ENCODE measurements around the gene TCN1. TPM values are rescaled to one million over a fixed set of nuclear protein-coding genes. Genes with fewer than 3 reads are reported as not detected.
A peak's percentile ranks its signal among the peaks of the same experiment; 100 is the strongest.
"Not testable (repeated sequence)": the region's sequence is repeated elsewhere in the genome, so short reads cannot be mapped to it uniquely, and the experiment has no call there.

The TCN1 gene
- total RNA-seq, 1 donor from 2014 or later = 1.3 TPM

DNA sequence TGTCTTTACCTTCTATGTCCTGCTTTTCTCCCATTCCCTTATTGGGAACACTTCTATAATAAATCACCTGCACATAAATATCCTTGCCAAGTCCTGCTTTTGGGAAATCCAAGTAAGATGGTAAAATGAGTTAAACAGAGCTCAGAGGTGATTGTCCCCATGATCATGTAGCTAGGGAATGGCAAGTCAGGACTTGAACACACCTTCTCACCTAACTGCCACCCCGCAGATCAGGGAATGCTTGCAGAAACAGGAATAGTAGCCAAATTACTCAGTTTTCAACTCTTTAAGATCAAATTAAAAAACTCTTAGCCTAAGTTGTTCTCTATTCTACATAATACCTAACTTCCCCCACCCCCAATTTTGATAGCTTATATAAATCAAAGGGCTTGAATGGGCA, 28.3 kb upstream of the TCN1 start:
- TF ChIP-seq, protein P1, sequence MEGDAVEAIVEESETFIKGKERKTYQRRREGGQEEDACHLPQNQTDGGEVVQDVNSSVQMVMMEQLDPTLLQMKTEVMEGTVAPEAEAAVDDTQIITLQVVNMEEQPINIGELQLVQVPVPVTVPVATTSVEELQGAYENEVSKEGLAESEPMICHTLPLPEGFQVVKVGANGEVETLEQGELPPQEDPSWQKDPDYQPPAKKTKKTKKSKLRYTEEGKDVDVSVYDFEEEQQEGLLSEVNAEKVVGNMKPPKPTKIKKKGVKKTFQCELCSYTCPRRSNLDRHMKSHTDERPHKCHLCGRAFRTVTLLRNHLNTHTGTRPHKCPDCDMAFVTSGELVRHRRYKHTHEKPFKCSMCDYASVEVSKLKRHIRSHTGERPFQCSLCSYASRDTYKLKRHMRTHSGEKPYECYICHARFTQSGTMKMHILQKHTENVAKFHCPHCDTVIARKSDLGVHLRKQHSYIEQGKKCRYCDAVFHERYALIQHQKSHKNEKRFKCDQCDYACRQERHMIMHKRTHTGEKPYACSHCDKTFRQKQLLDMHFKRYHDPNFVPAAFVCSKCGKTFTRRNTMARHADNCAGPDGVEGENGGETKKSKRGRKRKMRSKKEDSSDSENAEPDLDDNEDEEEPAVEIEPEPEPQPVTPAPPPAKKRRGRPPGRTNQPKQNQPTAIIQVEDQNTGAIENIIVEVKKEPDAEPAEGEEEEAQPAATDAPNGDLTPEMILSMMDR (conservative IDR thresholded peaks at IDR 0.05; ENCODE audit: low read depth, low read length) = no peak
- no peak for DNase-seq (ENCODE audit: low read depth)
- no peak overlapping the region for H3K4me3 ChIP-seq (ENCODE audit: low read depth, low read length)

DNA sequence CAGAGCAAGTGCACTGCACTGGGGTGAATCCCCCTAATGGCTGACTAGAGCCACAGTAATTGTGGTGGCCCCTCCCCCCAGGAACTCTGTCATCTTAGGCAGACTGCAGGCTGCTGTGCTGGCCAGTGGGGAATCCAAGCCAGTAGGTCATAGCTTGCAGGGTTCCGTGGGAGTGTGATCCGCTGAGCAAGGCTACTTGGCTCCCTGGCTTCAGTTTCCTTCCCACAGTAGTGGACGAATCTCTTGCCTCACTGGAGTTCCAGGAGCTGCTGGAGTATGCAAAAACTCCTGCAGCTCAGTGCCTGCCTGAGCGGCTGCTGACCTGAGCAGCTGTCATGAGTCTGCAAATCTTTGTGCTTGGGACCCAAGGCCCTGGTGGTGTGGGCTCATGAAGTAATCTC, 25.5 kb upstream of the TCN1 start:
- peak; percentile 79 for DNase-seq (ENCODE audit: low read depth)
- H3K4me3 ChIP-seq (ENCODE audit: low read depth, low read length) = no peak overlapping the region
- TF ChIP-seq, protein P1 (conservative IDR thresholded peaks at IDR 0.05; ENCODE audit: low read depth, low read length) = no peak

DNA sequence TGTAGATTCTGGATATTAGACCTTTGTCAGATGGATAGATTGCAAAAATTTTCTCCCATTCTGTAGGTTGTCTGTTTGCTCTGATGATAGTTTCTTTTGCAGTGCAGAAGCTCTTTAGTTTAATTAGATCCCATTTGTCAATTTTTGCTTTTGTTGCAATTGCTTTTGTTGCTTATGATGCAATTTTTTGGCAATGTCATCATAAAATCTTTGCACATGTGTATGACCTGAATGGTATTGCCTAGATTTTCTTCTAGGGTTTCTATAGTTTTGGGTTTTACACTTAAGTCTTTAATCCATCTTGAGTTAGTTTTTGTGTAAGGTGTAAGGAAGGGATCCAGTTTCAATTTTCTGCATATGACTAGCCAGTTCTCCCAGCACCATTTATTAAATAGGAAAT, 20.9 kb upstream of the TCN1 start:
- H3K4me3 ChIP-seq (ENCODE audit: low read depth, low read length); DNase-seq (ENCODE audit: low read depth): not testable (repeated sequence)

DNA sequence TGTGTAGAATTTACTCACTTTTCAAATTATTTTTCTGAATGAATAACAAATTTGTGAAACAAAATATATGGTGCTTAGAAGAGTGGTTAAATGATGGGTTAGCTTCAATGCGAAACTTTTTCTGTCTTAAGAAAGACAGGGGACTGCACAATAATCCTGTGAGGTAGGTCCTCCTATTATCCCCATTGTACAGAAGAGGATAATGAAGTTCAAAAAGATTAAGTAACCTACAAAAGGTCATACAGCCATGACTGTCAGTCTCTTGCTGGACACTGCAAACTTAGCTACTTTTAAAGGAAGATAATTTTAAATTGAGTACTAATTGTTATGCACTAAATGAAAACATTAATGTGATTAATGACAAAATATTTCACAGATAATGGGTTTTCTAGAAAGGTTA, 17.3 kb upstream of the TCN1 start:
- no peak for DNase-seq (ENCODE audit: low read depth)
- H3K4me3 ChIP-seq (ENCODE audit: low read depth, low read length) = no peak overlapping the region
- TF ChIP-seq, protein P1 (conservative IDR thresholded peaks at IDR 0.05; ENCODE audit: low read depth, low read length) = no peak

DNA sequence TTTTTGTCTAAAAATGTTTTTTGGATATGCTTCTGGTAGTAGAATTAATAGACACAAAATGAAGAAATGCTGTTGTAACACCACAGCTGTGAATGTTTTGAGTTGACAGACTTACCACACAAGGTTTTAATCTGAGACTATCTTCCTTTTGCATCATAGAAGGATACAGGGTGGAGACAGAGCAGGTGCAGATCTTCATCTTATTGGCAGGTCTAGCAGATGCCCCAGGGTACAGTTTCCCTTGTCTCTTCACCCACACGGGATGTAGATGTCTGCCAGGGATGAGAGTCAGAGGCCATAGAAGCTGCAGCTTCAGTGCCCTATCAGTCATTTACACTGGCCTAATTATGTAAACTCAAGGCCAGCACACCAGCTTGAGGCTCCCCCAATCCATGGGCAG, 13.3 kb upstream of the TCN1 start:
- TF ChIP-seq, protein P1 (conservative IDR thresholded peaks at IDR 0.05; ENCODE audit: low read depth, low read length) = no peak

DNA sequence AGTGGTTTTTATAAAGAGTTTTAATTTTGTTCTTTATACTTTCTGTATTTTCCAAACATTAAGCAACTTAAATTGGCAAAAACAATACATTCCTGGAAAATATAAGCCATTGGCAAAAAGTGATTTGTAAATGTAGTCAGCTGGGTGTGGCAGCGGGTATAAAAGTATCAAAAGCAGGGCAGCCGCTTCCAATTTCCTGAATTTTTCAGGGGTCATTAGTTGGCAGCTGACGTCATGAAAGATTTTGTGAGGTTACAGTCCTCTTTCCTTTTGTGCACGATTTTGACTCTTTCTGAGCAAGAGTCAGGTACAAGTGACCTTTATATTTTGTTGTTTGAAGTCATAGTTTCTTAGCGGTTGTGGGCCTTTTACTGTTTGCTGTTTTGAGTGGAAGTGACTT, 12.3 kb upstream of the TCN1 start, which contains the start of gene OOSP3:
Gene OOSP3 (plus strand): TSS at position 208 of the 400 bp plus-strand sequence. CDS start 27 bp downstream, at position 235.
- H3K4me3 ChIP-seq (ENCODE audit: low read depth, low read length) = no peak within 1 kb of the TSS
- TF ChIP-seq, protein P1 (conservative IDR thresholded peaks at IDR 0.05; ENCODE audit: low read depth, low read length) = no peak
- DNase-seq (ENCODE audit: low read depth) = no peak

More for the DNA sequence above, 13.3 kb upstream of the TCN1 start:
- no peak for DNase-seq (ENCODE audit: low read depth)
- no peak overlapping the region for H3K4me3 ChIP-seq (ENCODE audit: low read depth, low read length)

DNA sequence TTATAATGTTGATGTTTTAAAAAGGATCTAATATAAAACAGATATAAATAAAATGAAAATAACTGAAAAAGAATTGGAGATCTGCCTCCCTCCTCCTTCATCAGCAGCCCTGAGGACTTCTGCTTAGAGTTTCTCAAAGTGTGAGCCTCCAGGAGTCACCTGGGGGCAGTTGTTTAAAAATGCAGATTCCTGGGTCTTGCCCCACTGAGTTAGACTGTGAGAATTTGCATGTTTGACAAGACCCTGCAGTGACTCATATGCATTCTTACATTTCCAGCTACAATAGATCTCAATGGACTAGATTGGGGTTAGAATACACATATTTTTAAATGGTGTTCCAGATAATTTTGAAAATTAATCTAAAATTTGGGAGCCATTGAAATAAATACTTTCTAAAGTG, 11.5 kb upstream of the TCN1 start:
- H3K4me3 ChIP-seq (ENCODE audit: low read depth, low read length) = no peak overlapping the region
- DNase-seq (ENCODE audit: low read depth) = no peak
- TF ChIP-seq, protein P1 (conservative IDR thresholded peaks at IDR 0.05; ENCODE audit: low read depth, low read length) = no peak
